HK-2 (cell line): ENCODE results near the gene HIPK1.
"Not testable (repeated sequence)": the region's sequence is repeated elsewhere in the genome, so short reads cannot be mapped to it uniquely, and the experiment has no call there.

Experiments used
- DNase-seq: peaks from one replicate; pipeline ENCODE4 v3.0.0-alpha.2; 2018; ENCODE audit not compliant: unreplicated experiment

HIPK1 gene

DNA sequence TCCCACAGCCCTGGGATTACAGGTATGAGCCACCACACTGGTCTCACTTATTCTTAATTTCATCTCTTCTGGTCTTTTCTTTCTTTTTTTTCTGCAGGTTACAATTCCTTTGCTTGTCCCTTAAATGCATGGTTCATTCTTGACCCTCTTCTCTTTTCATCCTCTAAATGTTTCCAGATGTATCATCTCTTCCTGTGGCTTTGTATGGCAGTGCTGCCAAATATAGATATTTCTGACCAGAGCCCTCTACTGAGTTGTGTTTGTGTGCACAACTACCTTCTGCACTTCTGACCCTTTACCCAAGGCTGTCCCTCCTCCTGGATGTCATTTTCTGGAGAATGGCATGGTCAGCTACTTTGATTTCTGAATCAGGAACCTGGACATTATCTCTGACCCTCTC is 82.7 kb downstream of the HIPK1 start:
- DNase-seq: no peak

DNA sequence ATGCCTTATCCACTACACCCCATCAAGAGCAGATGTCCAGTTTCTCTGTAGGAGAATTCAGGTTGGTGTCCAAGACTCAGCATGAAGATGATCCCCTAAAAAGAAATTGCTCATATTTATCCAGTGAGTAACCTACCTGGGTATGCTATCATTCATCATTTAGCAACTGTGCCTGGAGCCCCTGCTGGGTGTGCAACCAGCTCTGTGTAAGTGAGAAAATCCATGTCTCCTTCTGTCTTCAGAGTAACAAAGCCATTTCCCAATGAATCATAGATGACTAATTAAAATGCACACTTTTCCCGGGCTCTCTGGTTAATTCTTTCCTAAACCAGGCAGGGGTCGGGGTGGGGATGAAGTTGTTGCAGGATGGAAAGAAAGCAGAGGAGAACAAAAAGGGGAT is 86.0 kb downstream of the HIPK1 start:
- DNase-seq: no peak

GRCh38 chr1:114019724-114020123 is 90.6 kb downstream of the HIPK1 start:
- not testable (repeated sequence) for DNase-seq

DNA sequence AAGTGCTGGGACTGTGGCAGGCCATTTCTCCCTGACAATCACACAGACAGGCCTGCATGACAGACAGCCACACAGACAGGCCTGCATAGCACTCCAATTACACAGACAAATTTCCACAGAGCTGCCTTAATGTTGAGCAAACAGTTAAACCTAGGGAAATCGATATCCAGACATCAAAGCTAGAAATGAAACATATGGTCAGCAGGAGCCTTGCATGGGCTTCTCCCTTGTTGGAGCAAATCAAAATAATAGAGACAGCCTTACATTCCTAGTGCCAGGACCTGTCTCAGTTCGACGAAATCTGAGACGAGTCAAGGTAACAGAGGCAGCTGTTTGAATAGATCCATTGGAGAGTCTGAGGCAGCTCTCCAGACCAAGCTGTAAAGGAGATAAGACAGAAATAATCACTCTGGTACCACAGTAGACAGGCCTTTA is 92.6 kb downstream of the HIPK1 start:
- no peak for DNase-seq

DNA sequence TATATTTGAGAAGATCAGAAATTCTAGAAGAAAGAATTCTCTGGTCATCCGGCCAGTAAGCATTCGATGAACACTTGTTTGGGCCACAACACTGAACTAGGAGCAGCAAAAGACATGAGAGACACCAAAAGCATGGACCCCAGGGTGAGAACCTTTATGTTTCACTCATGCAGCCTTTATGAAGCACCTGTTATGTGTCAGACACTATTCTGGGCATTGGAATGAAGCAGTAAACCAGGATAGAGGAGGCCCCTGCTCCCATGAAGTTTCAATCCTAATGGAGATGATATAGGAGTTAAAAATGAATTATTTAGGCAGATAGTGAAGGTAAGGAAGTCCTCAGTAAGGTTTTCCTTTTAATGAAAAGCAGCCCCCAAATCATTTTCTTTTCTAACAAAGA is 93.8 kb downstream of the HIPK1 start:
- DNase-seq: no peak

DNA sequence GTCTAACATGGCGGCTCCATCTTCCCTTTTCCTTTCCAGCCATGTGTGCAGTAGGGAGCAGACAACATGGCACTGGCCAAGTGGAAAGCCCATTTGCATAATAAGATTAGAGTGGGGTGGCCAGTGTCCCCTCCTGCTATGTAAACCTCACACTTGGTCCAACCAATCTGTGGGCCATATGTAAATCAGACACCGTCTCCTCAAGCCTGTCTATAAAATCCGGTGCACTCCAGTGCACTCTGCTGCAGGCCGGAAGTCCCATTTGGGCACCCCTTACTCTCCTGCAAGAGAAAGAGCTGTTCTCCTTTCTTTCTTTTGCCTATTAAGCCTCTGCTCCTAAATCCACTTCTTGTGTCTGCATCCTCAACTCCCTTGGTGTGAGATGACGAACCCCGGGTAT is 94.3 kb downstream of the HIPK1 start:
- no peak for DNase-seq

DNA sequence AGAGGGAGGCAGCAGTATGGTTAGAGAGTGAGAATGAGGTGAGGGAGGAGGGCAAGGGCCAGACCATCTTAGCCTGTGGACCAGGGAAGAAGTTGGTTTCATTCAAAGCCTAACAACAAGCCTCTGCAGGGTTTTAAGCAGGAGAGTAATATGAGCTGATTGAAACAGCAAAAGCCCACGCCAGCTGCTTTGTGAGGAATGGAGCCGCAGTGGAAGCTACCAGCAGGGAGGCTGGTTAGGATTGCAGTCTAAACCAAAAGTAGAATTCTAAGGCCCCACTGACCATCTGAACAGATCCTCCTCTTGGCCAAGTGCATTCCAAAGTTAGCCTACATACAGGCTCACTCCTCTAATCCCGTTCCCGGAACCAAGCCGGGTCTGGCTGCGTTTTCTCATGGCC is 94.9 kb downstream of the HIPK1 start:
- DNase-seq: no peak

DNA sequence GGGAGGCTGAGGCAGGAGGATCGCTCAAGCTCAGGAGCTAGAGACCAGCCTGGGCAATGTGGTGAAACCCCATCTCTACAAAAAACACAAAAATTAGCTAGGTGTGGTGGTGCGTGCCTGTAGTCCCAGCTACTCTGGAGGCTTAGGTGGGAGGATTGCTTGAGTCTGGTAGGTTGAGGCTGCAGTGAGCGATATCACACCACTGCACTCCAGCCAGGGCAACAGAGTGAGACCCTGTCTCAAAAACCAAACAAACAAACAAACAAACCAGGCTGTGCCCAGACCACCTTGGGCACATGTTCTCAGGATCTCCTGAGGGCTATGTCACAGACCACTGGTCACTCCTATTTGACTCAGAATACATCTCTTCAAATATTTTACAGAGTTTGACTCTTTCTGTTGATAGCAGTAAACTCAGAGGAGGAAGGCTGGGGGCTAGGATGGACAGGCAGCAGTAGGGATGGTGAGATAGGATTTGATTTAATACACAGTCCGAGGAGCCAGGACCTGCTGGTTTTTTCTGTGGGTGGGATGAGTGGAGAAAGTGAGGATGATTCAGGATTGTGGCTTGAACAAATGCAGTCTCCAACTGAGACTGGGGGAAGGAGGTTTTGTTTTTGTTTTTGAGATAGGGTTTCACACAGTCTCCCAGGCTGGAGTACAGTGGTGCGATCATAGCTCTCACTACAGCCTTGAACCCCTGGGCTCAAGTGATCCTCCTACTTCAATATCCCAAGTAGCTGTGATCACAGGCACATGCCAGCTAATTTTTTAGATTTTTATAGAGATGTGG is 96.7 kb downstream of the HIPK1 start:
- DNase-seq: no peak

DNA sequence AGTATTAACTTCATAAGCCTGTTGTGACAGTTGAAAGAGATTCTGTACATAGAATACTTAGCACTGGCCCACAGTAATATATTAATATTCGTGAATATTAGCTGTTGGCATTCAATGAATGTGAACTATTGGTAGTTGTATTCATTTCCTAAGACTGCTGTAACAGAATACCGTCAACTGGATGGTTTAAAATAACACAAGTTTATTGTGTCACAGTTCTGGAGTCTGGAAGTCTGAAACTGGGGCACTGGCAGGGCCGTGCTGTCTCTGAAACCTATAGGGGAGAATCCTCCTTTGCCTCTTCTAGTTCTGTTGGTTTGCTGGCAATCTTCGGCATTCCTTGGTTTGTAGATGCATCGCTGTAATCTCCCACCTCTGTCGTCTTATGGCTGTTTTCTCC is 97.7 kb downstream of the HIPK1 start:
- no peak for DNase-seq
